Neural progenitor cell (in vitro differentiated cells): ENCODE data around the gene CEP78. TPM values are rescaled to one million over a fixed set of nuclear protein-coding genes. Genes with fewer than 3 reads are reported as not detected.

Source experiments
- DNase-seq: peaks from one replicate; pipeline ENCODE4 v3.0.0-alpha.2; 2016; ENCODE audit warnings: low spot score
- H2AFZ ChIP-seq: fragments of 200-600 bp; sonication (generic); replicated peaks from 2 replicates; pipeline ENCODE4 v1.6.1; 2016; ENCODE audit warnings: antibody characterized with exemption
- H3F3A ChIP-seq: fragments of 200-600 bp; sonication (generic); 2 replicates; pipeline ENCODE4 v1.6.1; 2016; ENCODE audit warnings: antibody characterized with exemption, low read depth
- H3K27ac ChIP-seq: fragments of 200-600 bp; sonication (generic); 2 replicates; pipeline ENCODE4 v1.5.1; 2016; ENCODE audit warnings: mild to moderate bottlenecking
- H3K27me3 ChIP-seq: fragments of 200-600 bp; sonication (generic); 2 replicates; pipeline ENCODE4 v1.6.1; 2016; ENCODE audit warnings: mild to moderate bottlenecking, moderate library complexity
- H3K36me3 ChIP-seq: fragments of 200-600 bp; sonication (generic); 2 replicates; pipeline ENCODE4 v1.5.1; 2016
- H3K4me1 ChIP-seq: fragments of 200-600 bp; sonication (generic); 2 replicates; pipeline ENCODE4 v1.6.1; 2016; ENCODE audit warnings: mixed run types
- H3K4me2 ChIP-seq: fragments of 200-600 bp; sonication (generic); 2 replicates; pipeline ENCODE4 v1.6.1; 2016
- H3K4me3 ChIP-seq: fragments of 200-600 bp; sonication (generic); 2 replicates; pipeline ENCODE4 v1.5.1; 2016
- H3K79me2 ChIP-seq: fragments of 200-600 bp; sonication (generic); 2 replicates; pipeline ENCODE4 v1.6.1; 2016; ENCODE audit warnings: low read depth
- H3K9ac ChIP-seq: fragments of 200-600 bp; sonication (generic); 2 replicates; pipeline ENCODE4 v1.6.1; 2016
- H3K9me3 ChIP-seq: fragments of 200-600 bp; sonication (generic); 2 replicates; pipeline ENCODE4 v1.5.1; 2016; ENCODE audit warnings: low read depth
- H4K20me1 ChIP-seq: fragments of 200-600 bp; sonication (generic); 2 replicates; pipeline ENCODE4 v1.6.1; 2016; ENCODE audit warnings: low read depth
- H3K27ac Mint-ChIP-seq: 3 replicates; pipeline ENCODE4 v1.8.0; 2021; ENCODE audit warnings: mixed read lengths
- H3K27me3 Mint-ChIP-seq: 2 replicates; pipeline ENCODE4 v1.8.0; 2022; ENCODE audit warnings: low read depth, mild to moderate bottlenecking, inconsistent platforms, moderate library complexity, mixed read lengths; ENCODE audit not compliant: insufficient read depth
- H3K36me3 Mint-ChIP-seq: 3 replicates; pipeline ENCODE4 v1.8.0; 2021; ENCODE audit warnings: mixed read lengths
- H3K4me1 Mint-ChIP-seq: 3 replicates; pipeline ENCODE4 v1.8.0; 2021; ENCODE audit warnings: mixed read lengths
- H3K4me3 Mint-ChIP-seq: 3 replicates; pipeline ENCODE4 v1.8.0; 2021; ENCODE audit warnings: mild to moderate bottlenecking, moderate library complexity, mixed read lengths
- H3K9me3 Mint-ChIP-seq: 3 replicates; pipeline ENCODE4 v1.8.0; 2020; ENCODE audit warnings: mixed read lengths
- CTCF ChIP-seq: fragments of 200-600 bp; sonication (generic); IDR thresholded peaks from 2 replicates; pipeline ENCODE4 v1.5.1; 2017; ENCODE audit warnings: antibody characterized with exemption, mild to moderate bottlenecking
- EZH2 ChIP-seq: fragments of 200-600 bp; sonication (generic); IDR thresholded peaks from 2 replicates; pipeline ENCODE4 v1.6.1; 2017; ENCODE audit warnings: antibody characterized with exemption, mild to moderate bottlenecking, moderate library complexity
- EZH2phosphoT487 ChIP-seq: fragments of 200-600 bp; sonication (generic); IDR thresholded peaks from 2 replicates; pipeline ENCODE4 v1.6.1; 2017; ENCODE audit warnings: antibody characterized with exemption
- total RNA-seq: library from RNA; depleted of rRNA; stranded (reverse); fragments of >200 nt; gene quantifications from 2 replicates; pipeline ENCODE4 v1.2.3, GENCODE V29; 2015; ENCODE audit warnings: low replicate concordance

Gene CEP78
- total RNA-seq, 1 donor from 2014 or later, result 122 TPM

GRCh38 chr9:78316166-78316892 is 80.5 kb downstream of the CEP78 start:
- no peak overlapping the region for H3K4me3 Mint-ChIP-seq
- Histone ChIP-seq H3K27ac (no peak overlapping the region), H3K4me1 (no peaks in the 10 kb centered on the region), H2AFZ (no peak overlapping the region), H3F3A (peaks cover 9% of the 10 kb centered on the region), H3K36me3 (peaks cover 20% of the 10 kb centered on the region), H3K27me3 (no peaks in the 10 kb centered on the region), H3K4me2 (no peak overlapping the region), H3K9ac (no peak overlapping the region), H3K4me3 (no peak overlapping the region), H3K9me3 (no peaks in the 10 kb centered on the region), H4K20me1 (peaks cover 5% of the 10 kb centered on the region), H3K79me2 (peaks cover 24% of the 10 kb centered on the region)
- TF ChIP-seq EZH2phosphoT487, result no peak
- no peak for TF ChIP-seq CTCF
- TF ChIP-seq EZH2, result no peak
- peaks cover 64% of the 10 kb centered on the region for H3K36me3 Mint-ChIP-seq
- no peaks in the 10 kb centered on the region for H3K9me3 Mint-ChIP-seq
- peaks cover 18% of the 10 kb centered on the region for H3K4me1 Mint-ChIP-seq
- H3K27me3 Mint-ChIP-seq, result peaks cover 2% of the 10 kb centered on the region
- no peak for DNase-seq
- H3K27ac Mint-ChIP-seq, result no peak overlapping the region

- no peaks in the 10 kb centered on the region for H3K9me3 Mint-ChIP-seq
Observed at GRCh38 chr9:78319197-78320029, 83.5 kb downstream of the CEP78 start.

GRCh38 chr9:78320030-78320693 is 84.3 kb downstream of the CEP78 start:
- Mint-ChIP-seq H3K4me1 (peaks cover 11% of the 10 kb centered on the region), H3K36me3 (peaks cover 80% of the 10 kb centered on the region), H3K4me3 (no peak overlapping the region), H3K27me3 (peaks cover 2% of the 10 kb centered on the region), H3K9me3 (no peaks in the 10 kb centered on the region), H3K27ac (no peak overlapping the region)
- no peaks in the 10 kb centered on the region for H4K20me1 ChIP-seq
- H3F3A ChIP-seq, result peaks cover 19% of the 10 kb centered on the region
- peaks cover 8% of the 10 kb centered on the region for H3K79me2 ChIP-seq
- no peaks in the 10 kb centered on the region for H3K9me3 ChIP-seq
- no peaks in the 10 kb centered on the region for H3K4me1 ChIP-seq
- TF ChIP-seq EZH2phosphoT487 (no peak), CTCF (no peak), EZH2 (no peak)
- peaks cover 22% of the 10 kb centered on the region for H3K36me3 ChIP-seq
- DNase-seq, result no peak
- no peaks in the 10 kb centered on the region for H3K27me3 ChIP-seq
- no peak overlapping the region for H3K9ac ChIP-seq
- H3K4me2 ChIP-seq, result no peak overlapping the region
- H2AFZ ChIP-seq, result no peak overlapping the region
- no peak overlapping the region for H3K27ac ChIP-seq
- H3K4me3 ChIP-seq, result no peak overlapping the region

More at GRCh38 chr9:78319197-78320029, 83.5 kb downstream of the CEP78 start:
- Histone ChIP-seq H2AFZ (no peak overlapping the region), H3K27me3 (no peaks in the 10 kb centered on the region), H3K4me2 (no peak overlapping the region), H3K79me2 (peaks cover 7% of the 10 kb centered on the region), H3K4me1 (no peaks in the 10 kb centered on the region), H3K27ac (no peak overlapping the region), H3K9ac (no peak overlapping the region), H3F3A (peaks cover 19% of the 10 kb centered on the region), H4K20me1 (peaks cover 4% of the 10 kb centered on the region), H3K36me3 (peaks cover 20% of the 10 kb centered on the region), H3K9me3 (no peaks in the 10 kb centered on the region), H3K4me3 (no peak overlapping the region)
- H3K4me3 Mint-ChIP-seq, result no peak overlapping the region
- no peak for DNase-seq
- H3K4me1 Mint-ChIP-seq, result peaks cover 10% of the 10 kb centered on the region
- no peak overlapping the region for H3K27ac Mint-ChIP-seq
- H3K36me3 Mint-ChIP-seq, result peaks cover 82% of the 10 kb centered on the region
- TF ChIP-seq EZH2 (no peak), CTCF (no peak), EZH2phosphoT487 (no peak)
- H3K27me3 Mint-ChIP-seq, result peaks cover 2% of the 10 kb centered on the region
